GM08714 (cell line): ENCODE results near the gene NYNRIN.
"Not testable (repeated sequence)": the region's sequence is repeated elsewhere in the genome, so short reads cannot be mapped to it uniquely, and the experiment has no call there.

Source experiments
- H3K4me3 ChIP-seq: fragments of 200-500 bp; sonication (Bioruptor generic); 2 replicates; pipeline ENCODE4 v1.5.1; 2014; ENCODE audit warnings: mild to moderate bottlenecking, low read length, inconsistent platforms
- ZNF274 ChIP-seq: IDR thresholded peaks from 2 replicates; pipeline ENCODE4 v1.6.1; 2012; ENCODE audit warnings: mild to moderate bottlenecking, low read depth, low read length

The NYNRIN gene

DNA sequence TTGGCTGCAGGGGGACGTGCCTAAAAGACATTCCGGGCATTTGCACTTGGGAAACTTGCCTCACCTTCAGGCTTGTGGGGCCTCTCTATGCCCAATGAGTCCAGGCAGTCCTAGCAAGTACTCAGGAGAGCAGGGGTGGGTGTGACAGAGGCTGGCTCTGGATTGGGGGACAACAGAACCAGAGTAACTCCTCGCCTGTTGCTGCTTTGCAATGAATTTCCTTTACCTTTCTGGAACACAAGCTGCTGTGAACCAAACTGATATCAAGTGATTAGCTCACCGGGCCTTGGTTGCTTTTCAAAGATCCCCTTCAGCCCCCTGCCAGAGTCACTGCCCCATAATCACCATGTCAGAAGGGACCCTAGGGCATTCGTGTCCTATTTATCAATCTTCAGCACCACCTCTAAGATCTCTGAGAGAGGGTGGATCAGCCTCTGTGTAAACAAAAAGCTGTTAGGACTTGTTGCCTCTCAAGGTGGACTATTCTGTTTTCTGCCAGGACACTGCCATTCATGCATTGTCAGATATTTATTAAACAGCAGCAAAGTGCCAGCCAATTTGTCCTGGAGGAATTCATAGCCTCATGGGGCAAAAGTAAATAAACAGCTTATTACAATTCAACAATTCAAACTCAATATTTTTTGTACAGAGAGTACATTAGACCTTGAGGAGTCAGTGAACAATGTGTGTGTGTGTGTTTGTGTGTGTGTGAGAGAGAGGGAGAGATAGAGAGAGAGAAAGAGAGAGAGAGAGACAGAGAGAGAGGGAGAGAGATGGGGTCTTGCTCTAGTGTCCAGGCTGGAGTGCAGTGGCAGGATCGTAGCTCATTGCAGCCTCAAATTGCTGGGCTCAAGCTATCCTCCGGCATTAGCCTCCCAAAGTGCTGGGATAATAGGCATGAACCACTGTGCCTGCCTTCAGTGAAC is 19.6 kb upstream of the NYNRIN start:
- no peak for TF ChIP-seq ZNF274
- no peak overlapping the region for H3K4me3 ChIP-seq

DNA sequence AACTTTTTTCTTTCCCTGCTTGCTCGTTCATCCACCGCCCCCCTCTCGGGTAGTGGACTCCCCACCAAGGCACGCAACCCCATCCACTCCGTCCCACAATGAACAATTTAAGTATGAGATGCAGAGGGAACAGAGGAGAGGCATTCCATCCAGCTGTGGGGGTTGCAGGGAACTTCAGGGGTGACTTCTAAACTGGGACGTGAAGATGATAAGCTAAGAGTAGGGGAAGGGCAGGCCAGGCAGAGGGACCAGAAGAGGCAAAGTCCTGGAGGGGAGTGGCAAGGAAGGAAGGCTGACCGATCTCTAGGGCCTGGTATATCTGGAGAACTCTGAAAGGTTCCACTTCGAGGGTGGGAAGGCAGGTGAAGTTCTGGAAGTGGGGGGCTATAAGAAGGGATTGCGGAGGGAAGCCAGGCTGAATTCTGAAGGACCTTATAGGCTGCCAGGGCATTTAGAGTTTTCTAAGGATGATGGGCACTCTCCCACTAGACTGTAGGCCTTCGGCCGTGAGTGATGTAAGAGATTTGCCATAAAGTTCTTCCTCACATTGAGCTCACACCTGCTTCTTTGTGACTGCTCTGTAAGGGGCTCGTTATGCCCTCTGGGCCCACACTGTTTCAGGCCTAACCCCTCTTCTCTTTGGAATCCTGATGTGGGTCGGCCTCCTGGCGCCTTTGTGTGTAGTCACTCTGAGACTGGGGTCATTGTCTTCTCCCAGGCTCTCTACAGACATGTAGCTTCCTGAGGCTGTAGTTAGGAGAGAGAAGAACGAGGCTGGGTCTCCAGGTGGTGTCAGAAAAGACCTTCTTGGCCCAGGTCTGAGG is 18.7 kb upstream of the NYNRIN start:
- H3K4me3 ChIP-seq = no peak overlapping the region
- TF ChIP-seq ZNF274 = no peak

DNA sequence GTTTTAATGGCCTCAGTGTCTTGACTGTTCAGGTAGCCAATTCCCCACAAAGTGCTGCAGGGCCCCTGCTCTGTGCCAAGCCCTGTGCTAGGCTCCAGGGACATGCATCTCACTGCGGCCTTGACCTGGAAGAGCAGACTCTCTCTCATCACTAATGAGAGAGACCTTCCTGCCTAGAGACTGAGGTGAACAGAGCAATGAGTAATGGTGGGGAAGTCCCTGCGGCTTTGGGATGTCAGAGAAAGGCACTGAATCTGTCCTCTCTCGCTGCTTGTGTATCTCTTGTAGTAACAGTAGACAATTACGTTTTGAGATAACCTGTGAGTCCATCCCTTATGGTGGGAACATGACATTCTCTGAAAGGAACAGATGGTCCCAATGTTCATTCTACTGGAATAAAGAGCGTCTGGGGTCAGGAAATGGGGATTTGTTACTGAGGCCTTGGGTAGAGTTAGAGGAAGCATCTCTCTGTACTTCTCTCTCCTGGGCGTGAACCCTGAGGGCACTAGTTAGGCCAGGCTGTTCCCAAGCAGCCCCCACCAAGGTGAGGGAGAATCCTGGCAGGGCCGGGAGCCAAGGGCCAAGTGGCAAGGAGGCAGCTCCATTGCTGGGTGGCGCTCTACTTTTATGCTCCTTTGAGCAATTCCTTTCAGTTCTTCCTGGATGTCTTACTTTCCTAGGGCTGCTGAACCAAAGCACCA is 17.3 kb upstream of the NYNRIN start:
- H3K4me3 ChIP-seq = no peak overlapping the region
- TF ChIP-seq ZNF274 = no peak

DNA sequence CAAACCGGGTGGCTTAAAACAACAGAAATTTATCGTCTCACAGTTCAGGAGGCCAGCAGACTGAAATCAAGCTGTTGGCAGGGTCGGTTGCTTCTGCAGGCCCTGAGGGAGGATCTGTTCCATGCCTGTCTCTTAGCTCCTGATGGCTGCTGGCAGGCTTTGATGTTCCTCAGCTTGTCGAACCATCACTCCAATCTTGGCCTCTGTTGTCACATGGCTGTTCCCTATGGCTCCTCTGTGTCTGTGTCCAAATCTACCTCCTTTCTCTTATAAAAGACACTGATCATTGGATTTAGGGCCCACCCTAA is 16.8 kb upstream of the NYNRIN start:
- no peak overlapping the region for H3K4me3 ChIP-seq
- TF ChIP-seq ZNF274 = no peak

DNA sequence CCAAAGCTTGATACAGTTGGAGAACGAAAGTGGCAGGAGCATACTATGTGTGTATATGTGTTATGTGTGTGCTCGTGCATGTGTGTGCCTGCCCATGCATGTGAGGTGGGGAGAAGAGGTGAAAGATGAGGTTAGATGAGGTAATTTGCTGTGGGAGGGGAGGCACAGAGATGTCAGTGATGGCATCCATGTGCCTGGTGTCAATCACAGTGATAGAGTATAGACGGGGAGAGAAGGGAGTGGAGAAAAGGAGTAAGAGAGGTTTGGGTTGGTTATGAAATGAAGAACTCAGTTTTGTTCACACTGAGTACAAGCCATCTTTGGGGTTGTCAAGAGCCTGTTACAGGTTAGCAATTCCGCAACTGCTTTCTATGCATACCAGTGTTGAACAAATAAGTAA is 14.6 kb upstream of the NYNRIN start:
- no peak overlapping the region for H3K4me3 ChIP-seq
- TF ChIP-seq ZNF274 = no peak

DNA sequence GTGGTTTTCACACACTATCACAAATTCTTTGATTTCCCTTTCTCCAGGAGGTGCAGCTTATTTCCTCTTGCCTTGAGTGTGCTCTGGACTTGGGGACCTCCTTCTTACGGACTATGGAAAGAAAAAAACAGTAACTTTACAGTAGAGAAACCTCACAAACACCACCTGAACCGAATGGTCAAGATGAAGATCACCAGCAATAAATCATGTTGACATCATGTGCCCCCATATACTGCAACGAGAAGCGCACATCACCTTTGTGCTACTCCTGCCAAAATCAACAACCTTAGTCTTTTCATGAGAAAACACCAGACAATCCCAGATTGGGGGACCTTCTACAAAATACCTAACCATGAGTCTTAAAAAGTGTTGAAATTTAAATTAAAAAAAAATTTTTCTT is 13.3 kb upstream of the NYNRIN start:
- TF ChIP-seq ZNF274 = no peak
- no peak overlapping the region for H3K4me3 ChIP-seq

DNA sequence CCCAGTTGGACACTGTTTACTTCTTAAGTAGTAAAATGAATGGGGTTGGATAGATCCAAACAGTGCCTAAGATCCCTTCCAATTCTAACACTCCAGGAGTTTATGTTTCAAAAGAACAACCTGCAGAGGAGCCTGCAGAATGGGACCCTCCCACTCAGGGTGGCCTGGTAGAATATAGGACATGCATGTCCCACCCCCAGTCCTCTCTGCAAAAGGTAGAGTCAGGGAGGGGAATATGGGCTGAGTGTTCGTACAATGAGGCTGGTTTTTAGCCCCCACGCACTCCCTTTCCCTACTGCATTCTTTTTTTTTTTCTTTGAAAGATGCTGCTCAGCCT is 11.8 kb upstream of the NYNRIN start:
- no peak overlapping the region for H3K4me3 ChIP-seq
- no peak for TF ChIP-seq ZNF274

DNA sequence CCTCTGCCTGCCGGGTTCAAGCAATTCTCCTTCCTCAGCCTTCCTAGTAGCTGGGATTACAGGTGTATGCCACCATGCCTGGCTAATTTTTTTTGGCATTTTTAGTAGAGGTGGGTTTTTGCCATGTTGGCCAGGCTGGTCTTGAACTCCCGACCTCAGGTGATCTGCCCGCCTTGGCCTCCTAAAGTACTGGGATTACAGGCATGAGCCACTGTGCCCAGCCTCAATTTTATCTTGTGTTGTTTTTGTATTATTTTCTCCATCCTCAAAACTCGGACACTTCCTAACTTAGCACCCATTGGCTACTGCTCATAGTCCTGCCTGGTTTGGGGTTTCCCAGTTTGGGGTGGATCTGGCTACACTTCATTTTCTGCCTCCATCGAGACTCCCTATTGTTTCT is 11.2 kb upstream of the NYNRIN start:
- H3K4me3 ChIP-seq = not testable (repeated sequence)

DNA sequence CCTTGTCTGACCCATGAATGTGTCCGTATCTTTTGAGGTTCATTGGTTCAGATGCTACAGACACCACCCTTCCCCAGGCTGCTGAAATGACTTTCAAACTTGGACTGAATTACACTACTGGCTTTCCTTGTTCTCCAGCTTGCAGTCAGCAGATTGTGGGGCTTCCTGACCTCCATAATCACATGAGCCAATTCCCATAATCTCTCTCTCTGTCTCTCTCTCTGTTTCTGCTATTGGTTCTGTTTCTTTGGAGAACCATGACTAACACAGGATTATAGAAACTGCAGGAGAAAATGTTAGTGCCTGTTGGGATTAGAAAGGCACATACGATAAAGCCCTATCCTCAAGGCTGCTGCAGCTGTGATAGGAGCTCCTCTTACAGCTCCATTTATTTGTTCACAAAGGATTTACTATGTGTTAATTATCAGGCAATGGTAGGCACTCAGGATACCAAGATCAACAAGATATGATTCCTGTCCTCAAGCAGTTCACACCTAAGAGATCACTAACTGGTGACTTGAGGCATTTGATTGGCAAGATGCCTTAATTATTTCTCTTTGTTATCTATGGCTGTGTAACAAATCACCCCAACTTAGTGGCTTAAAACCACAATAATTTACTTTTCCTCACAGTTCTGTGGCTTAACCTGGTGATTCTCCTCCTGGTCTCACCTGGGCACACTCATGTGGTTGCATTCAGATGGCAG is 10.2 kb upstream of the NYNRIN start:
- H3K4me3 ChIP-seq = no peak overlapping the region
- TF ChIP-seq ZNF274 = no peak

DNA sequence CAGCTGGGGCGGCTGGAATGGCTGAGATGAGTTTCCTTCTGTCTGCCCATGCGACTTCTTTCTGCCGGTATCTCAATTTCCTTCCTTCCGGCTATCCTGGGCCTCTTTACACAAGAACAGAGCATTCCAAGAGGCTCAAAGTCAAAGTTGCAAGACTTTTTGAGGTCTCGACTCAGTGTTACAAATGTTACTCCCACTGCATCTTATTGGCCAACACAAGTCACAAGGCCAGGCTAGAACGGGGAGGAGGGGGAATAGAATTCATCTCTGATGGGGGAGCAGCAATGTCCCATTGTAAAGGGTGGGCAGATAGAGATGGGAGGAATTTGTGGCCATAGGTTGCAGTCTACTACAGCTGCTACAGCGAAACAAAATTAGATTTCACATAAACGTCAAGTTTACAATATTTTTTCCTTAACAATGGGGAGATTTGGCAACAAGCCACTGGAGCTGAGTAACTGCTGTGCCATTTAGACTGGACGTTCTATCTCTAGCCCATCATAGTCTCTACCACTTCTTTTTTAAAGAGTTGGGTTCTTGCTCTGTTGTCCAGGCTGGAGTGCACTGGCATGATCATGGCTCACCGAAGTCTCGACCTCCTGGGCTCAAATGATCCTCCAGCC is 9.5 kb upstream of the NYNRIN start:
- H3K4me3 ChIP-seq = no peak overlapping the region
- TF ChIP-seq ZNF274 = no peak

DNA sequence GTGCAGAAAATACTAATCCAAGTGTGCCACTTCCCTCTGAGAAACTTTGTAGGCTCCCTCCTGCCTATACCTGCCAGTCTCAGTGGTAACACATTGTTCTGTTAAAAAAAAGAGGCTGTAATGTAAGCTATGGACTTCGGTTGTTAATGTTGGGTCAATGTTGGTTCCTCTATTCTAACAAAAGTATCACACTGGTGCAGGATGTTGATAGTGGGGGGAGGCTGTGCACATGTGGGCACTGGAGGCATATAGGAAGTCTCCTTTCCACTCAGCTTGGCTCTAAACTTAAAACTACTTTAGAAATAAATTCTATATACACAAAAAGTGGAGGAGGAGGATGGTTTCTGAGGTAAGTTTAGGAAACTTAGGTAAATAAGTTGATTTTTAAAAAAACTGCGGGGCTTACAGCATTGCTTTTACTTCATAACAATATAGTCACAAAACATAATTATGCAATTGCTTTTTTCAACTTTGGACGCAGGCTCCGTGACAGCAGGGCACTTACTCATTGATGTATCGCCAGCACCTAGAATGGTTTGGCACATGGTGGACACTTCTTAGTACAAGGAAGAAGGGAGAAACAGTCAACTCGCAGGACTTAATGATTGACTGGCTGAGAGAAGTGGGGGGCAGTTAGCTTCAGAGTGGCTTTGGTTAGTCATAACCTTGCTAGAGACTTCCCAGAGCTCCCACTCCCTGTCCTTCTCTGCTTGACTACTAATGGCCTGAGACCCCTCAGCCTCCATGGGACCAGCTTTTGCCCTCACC is 7.9 kb upstream of the NYNRIN start:
- no peak overlapping the region for H3K4me3 ChIP-seq
- TF ChIP-seq ZNF274 = no peak

DNA sequence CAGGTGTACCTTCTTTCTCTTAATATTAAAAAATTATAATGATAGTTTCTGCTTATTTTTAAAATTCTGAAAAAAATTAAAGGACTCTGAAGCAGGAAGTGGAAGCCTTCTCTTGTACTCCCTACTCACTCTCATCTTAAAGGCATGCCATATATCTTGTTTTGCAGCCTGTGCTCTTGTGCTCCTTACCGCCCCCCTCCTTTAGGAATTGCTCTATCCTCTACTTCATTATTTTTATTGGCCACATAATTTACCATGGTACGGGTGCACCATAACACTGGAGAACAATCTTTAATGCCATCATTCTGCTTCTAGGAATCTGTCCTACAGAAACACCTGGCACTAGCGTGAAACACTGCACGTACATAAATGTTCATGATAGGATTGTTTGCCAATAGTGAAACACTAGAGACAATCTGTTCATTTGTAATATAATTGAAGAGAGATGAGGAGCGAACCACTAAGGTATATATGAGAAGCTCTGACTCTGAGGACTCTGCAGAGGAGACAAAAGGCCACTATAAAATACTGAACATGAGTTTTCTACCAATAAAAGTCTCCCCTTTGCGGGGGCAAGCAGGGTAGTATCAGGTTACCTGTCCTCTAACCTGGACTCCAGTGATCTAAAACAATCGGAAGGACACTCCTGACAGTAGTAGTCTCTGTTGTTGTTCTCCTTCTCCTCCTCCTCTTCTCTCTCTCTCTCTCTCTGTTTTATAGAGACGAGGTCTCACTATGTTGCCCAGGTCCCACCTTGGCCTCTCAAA is 6.3 kb upstream of the NYNRIN start:
- H3K4me3 ChIP-seq = no peak overlapping the region
- TF ChIP-seq ZNF274 = no peak
